H1 (cell line): ENCODE data around the gene LOXL4. TPM values are rescaled to one million over a fixed set of nuclear protein-coding genes. Genes with fewer than 3 reads are reported as not detected.

Experiments
- CTCF ChIA-PET: fragments of 300-600 bp; sonication (Branson Sonifier 250); formaldehyde crosslinking; loops from one replicate; lab custom pipeline; 2021; ENCODE audit not compliant: partially characterized antibody; lab: Charles Lee
- POLR2A ChIA-PET: fragments of 300-600 bp; sonication (Branson Sonifier 250); formaldehyde crosslinking; loops from one replicate; lab custom pipeline; 2021; ENCODE audit warnings: inconsistent platforms; ENCODE audit not compliant: partially characterized antibody; lab: Charles Lee
- DNase-seq, 2 experiments: peaks; one replicate each; pipeline versions ENCODE4 v3.0.0 to v3.0.0-alpha.2; 2010 to 2022; ENCODE audit warnings: low spot score in 2 of 2, low read depth in 1 of 2, mixed read lengths in 1 of 2
- FAIRE-seq: peaks from 2 replicates; lab custom pipeline; 2011; peaks lifted over from hg19 to GRCh38; lab: Jason Lieb, UNC
- H2AFZ ChIP-seq: 2 replicates; pipeline ENCODE4 v1.8.1; 2012; ENCODE audit warnings: low read length, inconsistent platforms
- H2AK5ac ChIP-seq: 2 replicates; pipeline ENCODE4 v1.6.1; 2013; ENCODE audit warnings: low read depth, low read length
- H2BK120ac ChIP-seq: replicated peaks from 2 replicates; pipeline ENCODE3; 2013; ENCODE audit warnings: low read depth, low read length, inconsistent platforms
- H2BK12ac ChIP-seq: 2 replicates; pipeline ENCODE4 v1.6.1; 2013; ENCODE audit warnings: low read depth, low read length
- H2BK15ac ChIP-seq: 2 replicates; pipeline ENCODE4 v1.6.1; 2013; ENCODE audit warnings: low read length
- H2BK20ac ChIP-seq: 2 replicates; pipeline ENCODE4 v1.6.1; 2013; ENCODE audit warnings: low read length
- H2BK5ac ChIP-seq: 2 replicates; pipeline ENCODE4 v1.6.1; 2013; ENCODE audit warnings: low read depth, low read length
- H3K14ac ChIP-seq: 2 replicates; pipeline ENCODE4 v1.6.1; 2013; ENCODE audit warnings: inconsistent platforms; ENCODE audit not compliant: insufficient read length
- H3K18ac ChIP-seq: 2 replicates; pipeline ENCODE4 v1.6.1; 2013; ENCODE audit warnings: low read length; ENCODE audit errors: extremely low read depth
- H3K23ac ChIP-seq: 2 replicates; pipeline ENCODE4 v1.6.1; 2013; ENCODE audit warnings: inconsistent platforms; ENCODE audit not compliant: insufficient read length
- H3K23me2 ChIP-seq: 2 replicates; pipeline ENCODE4 v1.6.1; 2013; ENCODE audit warnings: low read depth, low read length
- H3K27ac ChIP-seq: 2 replicates; pipeline ENCODE4 v1.6.1; 2011; ENCODE audit warnings: low read depth, low read length, inconsistent platforms
- H3K27me3 ChIP-seq, 4 experiments: replicated peaks in 1 of 4; 1 replicate in 1 of 4; 2 replicates in 3 of 4; pipeline versions ENCODE4 v1.6.1 to v1.8.1; 2011 to 2013; ENCODE audit warnings: low read length in 3 of 4, mild to moderate bottlenecking in 3 of 4, inconsistent platforms in 2 of 4, mixed read lengths in 2 of 4, moderate library complexity in 1 of 4; ENCODE audit not compliant: control insufficient read depth in 3 of 4, insufficient read depth in 3 of 4; ENCODE audit errors: extremely low read depth in 1 of 4
- H3K36me3 ChIP-seq, 4 experiments: 2 replicates each; pipeline versions ENCODE4 v1.6.1 to v1.8.1; 2011 to 2013; ENCODE audit warnings: mild to moderate bottlenecking in 4 of 4, low read length in 3 of 4, moderate library complexity in 2 of 4, control low read depth in 1 of 4, inconsistent platforms in 1 of 4; ENCODE audit not compliant: insufficient read depth in 4 of 4, control insufficient read depth in 2 of 4
- H3K4ac ChIP-seq: replicated peaks from 2 replicates; pipeline ENCODE3; 2013; ENCODE audit warnings: low read length, low read depth, mixed read lengths, inconsistent platforms; ENCODE audit not compliant: insufficient read length
- H3K4me1 ChIP-seq, 4 experiments: replicated peaks in 1 of 4; 1 replicate in 1 of 4; 2 replicates in 3 of 4; pipeline versions ENCODE4 v1.6.1 to v1.8.1; 2011 to 2013; ENCODE audit warnings: low read length in 3 of 4, inconsistent platforms in 2 of 4, mixed read lengths in 1 of 4; ENCODE audit not compliant: insufficient read depth in 4 of 4, control insufficient read depth in 3 of 4
- H3K4me2 ChIP-seq, 2 experiments: 2 replicates each; pipeline versions ENCODE4 v1.6.1 to v1.8.1; 2011 to 2013; ENCODE audit warnings: low read depth in 2 of 2, low read length in 2 of 2, control low read depth in 1 of 2, inconsistent platforms in 1 of 2, mild to moderate bottlenecking in 1 of 2; ENCODE audit not compliant: insufficient read depth in 1 of 2
- H3K4me3 ChIP-seq, 4 experiments: fragments of 200-600, 300-600 bp in 1 of 4; sonication (generic), shearing (Covaris generic), sonication (Bioruptor Twin) in 1 of 4; 2 replicates each; pipeline versions ENCODE4 v1.5.1 to v1.8.1; 2011 to 2016; ENCODE audit warnings: low read length in 4 of 4, low read depth in 3 of 4, control low read depth in 2 of 4, inconsistent platforms in 2 of 4, mild to moderate bottlenecking in 2 of 4, mixed read lengths in 1 of 4, moderate library complexity in 1 of 4; ENCODE audit not compliant: insufficient read depth in 2 of 4; ENCODE audit errors: extremely low read depth in 1 of 4
- H3K56ac ChIP-seq: replicated peaks from 2 replicates; pipeline ENCODE3; 2013; ENCODE audit warnings: low read depth, mild to moderate bottlenecking, mixed read lengths, low read length, inconsistent platforms; ENCODE audit not compliant: insufficient read length
- H3K79me1 ChIP-seq: 2 replicates; pipeline ENCODE4 v1.6.1; 2013; ENCODE audit warnings: low read depth, low read length, control low read depth
- H3K79me2 ChIP-seq, 2 experiments: 2 replicates each; pipeline versions ENCODE4 v1.6.1 to v1.8.1; 2012 to 2013; ENCODE audit warnings: low read length in 2 of 2, mild to moderate bottlenecking in 2 of 2, inconsistent platforms in 1 of 2; ENCODE audit not compliant: insufficient read depth in 2 of 2, control insufficient read depth in 1 of 2
- H3K9ac ChIP-seq, 4 experiments: replicated peaks in 1 of 4; 1 replicate in 1 of 4; 2 replicates in 3 of 4; pipeline versions ENCODE4 v1.6.1 to v1.8.1; 2011 to 2013; ENCODE audit warnings: low read depth in 3 of 4, low read length in 3 of 4, control low read depth in 2 of 4, mild to moderate bottlenecking in 2 of 4, moderate library complexity in 2 of 4, inconsistent platforms in 1 of 4; ENCODE audit errors: extremely low read depth in 1 of 4
- H3K9me3 ChIP-seq, 2 experiments: 2 replicates each; pipeline versions ENCODE4 v1.6.1 to v1.8.1; 2012 to 2013; ENCODE audit warnings: mild to moderate bottlenecking in 2 of 2, moderate library complexity in 2 of 2, control low read depth in 1 of 2, inconsistent platforms in 1 of 2, low read depth in 1 of 2, low read length in 1 of 2, mixed read lengths in 1 of 2; ENCODE audit not compliant: insufficient read depth in 2 of 2
- H4K20me1 ChIP-seq, 2 experiments: replicated peaks in 1 of 2; 2 replicates each; pipeline versions ENCODE3 to v1.8.1; 2011 to 2013; ENCODE audit warnings: inconsistent platforms in 2 of 2, low read length in 2 of 2, mild to moderate bottlenecking in 1 of 2; ENCODE audit not compliant: insufficient read depth in 2 of 2, control insufficient read depth in 1 of 2
- H4K5ac ChIP-seq: 2 replicates; pipeline ENCODE4 v1.6.1; 2013; ENCODE audit warnings: low read length, low read depth, mixed read lengths, inconsistent platforms; ENCODE audit not compliant: insufficient read length
- H4K8ac ChIP-seq: 2 replicates; pipeline ENCODE4 v1.8.0; 2013; ENCODE audit warnings: mild to moderate bottlenecking, moderate library complexity, low read length, inconsistent platforms; ENCODE audit not compliant: insufficient read depth; ENCODE audit errors: extremely low read depth
- H4K91ac ChIP-seq: replicated peaks from 2 replicates; pipeline ENCODE3; 2013; ENCODE audit warnings: low read length, mixed read lengths, inconsistent platforms; ENCODE audit not compliant: insufficient read length
- ASH2L ChIP-seq: fragments of 200-600, 300-600 bp; sonication (generic); IDR thresholded peaks from one replicate; pipeline ENCODE4 v1.7.1; 2017; ENCODE audit warnings: low read length
- BRCA1 ChIP-seq: IDR thresholded peaks from 2 replicates; pipeline ENCODE4 v1.6.1; 2012; ENCODE audit warnings: low read depth, low read length, improper control_type of control experiment
- CBX5 ChIP-seq: fragments of 300-800, 300-1000 bp; sonication (generic); IDR thresholded peaks from 2 replicates; pipeline ENCODE4 v1.7.1; 2016; ENCODE audit warnings: antibody characterized with exemption, low read length, low read depth
- CHD2 ChIP-seq: IDR thresholded peaks from 2 replicates; pipeline ENCODE4 v1.6.1; 2012; ENCODE audit warnings: low read length, improper control_type of control experiment
- EGR1 ChIP-seq: IDR thresholded peaks from 2 replicates; pipeline ENCODE4 v1.6.1; 2011; ENCODE audit warnings: low read depth, low read length, borderline replicate concordance
- GTF2F1 ChIP-seq: IDR thresholded peaks from 2 replicates; pipeline ENCODE4 v1.6.1; 2012; ENCODE audit warnings: low read depth, low read length, improper control_type of control experiment, borderline replicate concordance
- KDM5A ChIP-seq: fragments of 200-600 bp; IDR thresholded peaks from 2 replicates; pipeline ENCODE4 v1.7.1; 2012; ENCODE audit warnings: mild to moderate bottlenecking, low read length, inconsistent platforms, mixed read lengths
- NRF1 ChIP-seq: IDR thresholded peaks from 2 replicates; pipeline ENCODE4 v1.6.1; 2011; ENCODE audit warnings: mild to moderate bottlenecking, low read depth, low read length, improper control_type of control experiment
- TAF1 ChIP-seq: IDR thresholded peaks from 2 replicates; pipeline ENCODE4 v1.6.1; 2011; ENCODE audit warnings: mild to moderate bottlenecking, low read depth, low read length
- TEAD4 ChIP-seq: IDR thresholded peaks from 2 replicates; pipeline ENCODE4 v1.6.1; 2012; ENCODE audit warnings: low read depth, low read length, inconsistent platforms, mixed read lengths
- WGBS, 2 experiments: shearing (Covaris generic) in 1 of 2; methylation state at CpG; one replicate each; pipeline versions ENCODE4 v1.1.6 to v1.1.7; 2013 to 2015; ENCODE audit warnings: low lambda C conversion rate in 2 of 2, mixed read lengths in 2 of 2, inconsistent platforms in 1 of 2, low coverage in 1 of 2, missing lambda C conversion rate in 1 of 2; ENCODE audit not compliant: insufficient replicate concordance in 2 of 2, insufficient coverage in 1 of 2, insufficient read length in 1 of 2; ENCODE audit errors: extremely low coverage in 1 of 2, missing lambda C conversion rate in 1 of 2; 5-methylcytosine and 5-hydroxymethylcytosine counted together
- polyA plus RNA-seq, 7 experiments: library from polyadenylated mRNA; depleted of rRNA in 3 of 7; stranded (reverse) in 5 of 7; unstranded in 2 of 7; fragments of >200 nt in 5 of 7; fragments of 200-250 nt in 2 of 7; gene quantifications; 1 replicate in 5 of 7; 2 replicates in 1 of 7; 4 replicates in 1 of 7; pipeline versions ENCODE4 v1.2.1 to v1.2.3, GENCODE V29; 2011 to 2013; ENCODE audit warnings: missing spikeins in 2 of 7, mixed read lengths in 2 of 7
- total RNA-seq: library from RNA; stranded (reverse); fragmentation: NEBNext Ultra II Directional; extraction: Animal tissue kit (Norgen Biotek cat#: 25700); gene quantifications from 2 replicates; pipeline ENCODE4 v1.2.1, GENCODE V29; 2021
- TF ChIP-seq, protein P1 (sequence below): IDR thresholded peaks from 2 replicates; pipeline ENCODE4 v1.6.1; 2011; ENCODE audit warnings: low read depth, mild to moderate bottlenecking, low read length; ENCODE audit not compliant: insufficient read depth
- TF ChIP-seq, protein P2 (sequence below), 3 experiments: IDR thresholded peaks; 1 replicate in 2 of 3; 2 replicates in 1 of 3; pipeline versions ENCODE4 v1.5.1 to v1.6.1; 2011; ENCODE audit warnings: low read length in 3 of 3, mild to moderate bottlenecking in 3 of 3, inconsistent platforms in 2 of 3, low read depth in 1 of 3, moderate library complexity in 1 of 3; ENCODE audit not compliant: insufficient read depth in 1 of 3; ENCODE audit errors: control extremely low read depth in 1 of 3

Gene LOXL4
- total and polyA plus RNA-seq, 2 of the 8 experiments (the other 6 are each of a cell fraction or from before 2014, with no cell fraction given) = 0.13 to 0.27 TPM

DNA sequence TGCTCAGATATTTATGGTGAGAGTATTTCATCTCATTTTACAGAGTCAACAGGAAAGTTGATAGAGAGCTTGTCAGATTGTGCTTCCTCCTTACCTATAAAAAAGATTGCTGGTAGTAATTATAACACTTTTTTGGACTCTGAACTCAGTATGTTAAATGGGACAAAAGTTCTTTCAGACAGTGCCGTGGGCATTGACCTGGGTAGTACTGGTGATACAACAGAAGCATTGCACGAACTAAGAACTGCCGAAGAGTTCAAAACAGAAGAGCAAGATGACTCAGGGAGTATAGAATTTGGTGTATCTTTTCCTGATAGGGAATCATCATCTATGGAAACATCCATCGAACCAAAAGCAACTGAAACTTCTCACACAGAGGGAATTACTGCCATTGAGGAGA lies 58.6 kb downstream of the LOXL4 start:
- Histone ChIP-seq H3K4me1 (no peaks in the 10 kb centered on the region), H4K20me1 (no peaks in the 10 kb centered on the region), H2BK15ac (no peak overlapping the region), H4K5ac (no peak overlapping the region), H3K18ac (no peak overlapping the region), H3K9me3 (no peaks in the 10 kb centered on the region), H3K4me2 (no peak overlapping the region), H2BK20ac (no peak overlapping the region), H3K36me3 (peaks cover 0 to 16% (median 4%) of the 10 kb centered on the region in 4 experiments; a peak in 4 of 8 replicates), H3K4me3 (no peak overlapping the region), H3K56ac (no peak overlapping the region), H2BK120ac (no peak overlapping the region), H3K23me2 (no peaks in the 10 kb centered on the region; the same call in 1 of the 2 replicates), H4K91ac (no peak overlapping the region), H3K79me1 (no peaks in the 10 kb centered on the region), H3K23ac (no peak overlapping the region), H2BK12ac (no peak overlapping the region), H3K14ac (no peak overlapping the region), H4K8ac (no peak overlapping the region), H3K4ac (no peak overlapping the region), H3K27me3 (no peaks in the 10 kb centered on the region), H2BK5ac (no peak overlapping the region), H3K9ac (no peak overlapping the region), H2AFZ (no peak overlapping the region), H3K27ac (no peak overlapping the region), H3K79me2 (no peaks in the 10 kb centered on the region; a peak in 1 of 4 replicates), H2AK5ac (no peak overlapping the region)
- DNase-seq (no peak), FAIRE-seq (no peak)
- ChIA-PET CTCF (no interaction called here), POLR2A (no interaction called here)
- WGBS, 2 experiments = 96% methylated on average over 4 of the region's 4 CpGs; no CpG with 5 or more reads in 1 of the 2 experiments
- TF ChIP-seq CHD2 = no peak
- no peak for TF ChIP-seq EGR1
- TF ChIP-seq TEAD4 = no peak
- TF ChIP-seq NRF1 = no peak
- no peak for TF ChIP-seq BRCA1
- no peak for TF ChIP-seq CBX5
- no peak for TF ChIP-seq TAF1
- TF ChIP-seq GTF2F1 = no peak
- no peak for TF ChIP-seq KDM5A
- TF ChIP-seq, protein P1, sequence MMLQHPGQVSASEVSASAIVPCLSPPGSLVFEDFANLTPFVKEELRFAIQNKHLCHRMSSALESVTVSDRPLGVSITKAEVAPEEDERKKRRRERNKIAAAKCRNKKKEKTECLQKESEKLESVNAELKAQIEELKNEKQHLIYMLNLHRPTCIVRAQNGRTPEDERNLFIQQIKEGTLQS = no peak
- no peak for TF ChIP-seq ASH2L
- TF ChIP-seq, protein P2, sequence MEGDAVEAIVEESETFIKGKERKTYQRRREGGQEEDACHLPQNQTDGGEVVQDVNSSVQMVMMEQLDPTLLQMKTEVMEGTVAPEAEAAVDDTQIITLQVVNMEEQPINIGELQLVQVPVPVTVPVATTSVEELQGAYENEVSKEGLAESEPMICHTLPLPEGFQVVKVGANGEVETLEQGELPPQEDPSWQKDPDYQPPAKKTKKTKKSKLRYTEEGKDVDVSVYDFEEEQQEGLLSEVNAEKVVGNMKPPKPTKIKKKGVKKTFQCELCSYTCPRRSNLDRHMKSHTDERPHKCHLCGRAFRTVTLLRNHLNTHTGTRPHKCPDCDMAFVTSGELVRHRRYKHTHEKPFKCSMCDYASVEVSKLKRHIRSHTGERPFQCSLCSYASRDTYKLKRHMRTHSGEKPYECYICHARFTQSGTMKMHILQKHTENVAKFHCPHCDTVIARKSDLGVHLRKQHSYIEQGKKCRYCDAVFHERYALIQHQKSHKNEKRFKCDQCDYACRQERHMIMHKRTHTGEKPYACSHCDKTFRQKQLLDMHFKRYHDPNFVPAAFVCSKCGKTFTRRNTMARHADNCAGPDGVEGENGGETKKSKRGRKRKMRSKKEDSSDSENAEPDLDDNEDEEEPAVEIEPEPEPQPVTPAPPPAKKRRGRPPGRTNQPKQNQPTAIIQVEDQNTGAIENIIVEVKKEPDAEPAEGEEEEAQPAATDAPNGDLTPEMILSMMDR (IDR thresholded peaks at IDR 0.05; ENCODE audit: control extremely low read depth in 1 of 3, insufficient read depth in 1 of 3, low read depth in 1 of 3, low read length in 3 of 3) = no peak
